OCI-LY7 (cell line): Measurements from ENCODE around the gene CHEK2. TPM values are rescaled to one million over a fixed set of nuclear protein-coding genes. Genes with fewer than 3 reads are reported as not detected.
"Not testable (repeated sequence)": the region's sequence is repeated elsewhere in the genome, so short reads cannot be mapped to it uniquely, and the experiment has no call there.

Source experiments
- BruUV-seq: library from RNA; stranded (reverse); fragments of 400-500 nt; replicated peaks from 2 replicates; lab custom pipeline; 2021; lab: Mats Ljungman, UMichigan
- CTCF ChIA-PET: fragments of 300-600 bp; sonication (Branson Sonifier 250); formaldehyde crosslinking; loops from one replicate; lab custom pipeline; 2022; ENCODE audit warnings: antibody characterized with exemption; ENCODE audit not compliant: unreplicated experiment; lab: Charles Lee
- POLR2A ChIA-PET: fragments of 300-600 bp; sonication (Branson Sonifier 250); formaldehyde crosslinking; loops from one replicate; lab custom pipeline; 2022; ENCODE audit warnings: antibody characterized with exemption; lab: Charles Lee
- DNase-seq: peaks from one replicate; pipeline ENCODE4 v3.0.0-alpha.2; 2015; ENCODE audit warnings: low spot score
- H2AFZ ChIP-seq: fragments of 200-600 bp; sonication (generic), shearing (Covaris generic); 2 replicates; pipeline ENCODE4 v1.6.1; 2014; ENCODE audit warnings: mild to moderate bottlenecking, antibody characterized with exemption, low read length, moderate library complexity
- H3K27ac ChIP-seq: fragments of 200-600 bp; sonication (generic); 2 replicates; pipeline ENCODE4 v1.5.1; 2014; ENCODE audit warnings: mixed run types, low read depth, mild to moderate bottlenecking, moderate library complexity, low read length, inconsistent platforms; ENCODE audit not compliant: poor library complexity, severe bottlenecking
- H3K36me3 ChIP-seq: fragments of 200-600 bp; sonication (generic); 2 replicates; pipeline ENCODE4 v1.6.1; 2014; ENCODE audit warnings: mild to moderate bottlenecking, antibody characterized with exemption, low read length, moderate library complexity, mixed read lengths; ENCODE audit not compliant: insufficient read depth
- H3K4me1 ChIP-seq: fragments of 200-600 bp; sonication (generic); 2 replicates; pipeline ENCODE4 v1.5.1; 2014; ENCODE audit warnings: mild to moderate bottlenecking, low read length; ENCODE audit not compliant: insufficient read depth, poor library complexity, severe bottlenecking
- H3K4me2 ChIP-seq: fragments of 200-600 bp; sonication (generic); 2 replicates; pipeline ENCODE4 v1.6.1; 2014; ENCODE audit warnings: mild to moderate bottlenecking, low read length
- H3K4me3 ChIP-seq: fragments of 200-600 bp; sonication (generic); 2 replicates; pipeline ENCODE4 v1.5.1; 2014; ENCODE audit warnings: mild to moderate bottlenecking, low read depth, low read length; ENCODE audit not compliant: poor library complexity, severe bottlenecking
- H3K79me2 ChIP-seq: fragments of 200-600 bp; sonication (generic); 2 replicates; pipeline ENCODE4 v1.6.1; 2016; ENCODE audit warnings: low read depth, mild to moderate bottlenecking, low read length, moderate library complexity, mixed read lengths; ENCODE audit not compliant: insufficient read depth
- H3K9me2 ChIP-seq: fragments of 200-600 bp; sonication (generic); 2 replicates; pipeline ENCODE4 v1.6.1; 2016; ENCODE audit warnings: mild to moderate bottlenecking, low read length, mixed read lengths; ENCODE audit not compliant: insufficient read depth
- H3K9me3 ChIP-seq: fragments of 200-600 bp; sonication (generic); 2 replicates; pipeline ENCODE4 v1.6.1; 2014; ENCODE audit warnings: mild to moderate bottlenecking, mixed run types, low read length, mixed read lengths
- H4K20me1 ChIP-seq: fragments of 200-600 bp; sonication (generic); 2 replicates; pipeline ENCODE4 v1.6.1; 2014; ENCODE audit warnings: mild to moderate bottlenecking, antibody characterized with exemption, low read length, moderate library complexity, mixed read lengths; ENCODE audit not compliant: insufficient read depth
- CTCF ChIP-seq: fragments of 200-600 bp; sonication (generic); conservative IDR thresholded peaks from 2 replicates; pipeline ENCODE4 v1.5.1; 2014; ENCODE audit warnings: mild to moderate bottlenecking, antibody characterized with exemption, low read length, moderate library complexity, mixed read lengths
- EZH2phosphoT487 ChIP-seq: fragments of 200-600 bp; sonication (generic); IDR thresholded peaks from 2 replicates; pipeline ENCODE4 v1.6.1; 2018; ENCODE audit warnings: low read depth, borderline replicate concordance, mild to moderate bottlenecking, mixed run types, antibody characterized with exemption, low read length, moderate library complexity, mixed read lengths
- intact Hi-C: fragments of 100-400 bp; cut with micrococcal nuclease; formaldehyde crosslinking; loops from one replicate; pipeline ENCODE4 v1.10.0; 2022; ENCODE audit not compliant: unreplicated experiment
- total RNA-seq, 2 experiments: library from RNA; depleted of rRNA in 1 of 2; stranded (reverse); fragments of >200 nt in 1 of 2; shearing (Covaris generic) in 1 of 2; gene quantifications; 2 replicates each; pipeline ENCODE4 v1.2.3, GENCODE V29; 2014 to 2022

The CHEK2 gene
- total RNA-seq, 2 experiments from 2014 or later = 49.3 to 77.4 TPM

GRCh38 chr22:28741200-28741784, 328 bp downstream of the CHEK2 start:
- peaks cover 46% of the 10 kb centered on the region for H3K36me3 ChIP-seq
- no peak for DNase-seq
- no peaks in the 10 kb centered on the region for H3K9me2 ChIP-seq
- H3K79me2 ChIP-seq = peaks cover 59% of the 10 kb centered on the region
- ChIA-PET CTCF (no interaction called here), POLR2A (interaction anchor here (0.7 to 1.1 kb wide), 3 partner anchors 19 to 50 kb away, joined by 3 to 9 read pairs (median 6); no protein-coding TSS in a partner anchor)
- H3K27ac ChIP-seq = peak overlapping the region; percentile 83
- no peaks in the 10 kb centered on the region; the same call in 1 of the 2 replicates for H4K20me1 ChIP-seq
- H3K4me3 ChIP-seq = peak overlapping the region; percentile 78
- peaks cover 21% of the 10 kb centered on the region for H3K4me1 ChIP-seq
- intact Hi-C loops = loop anchor here (2.0 to 10.0 kb wide), 2 partner anchors 82 to 524 kb away; partner anchors contain the start of genes EWSR1 and RHBDD3
- no peak; the same call in 1 of the 2 replicates for TF ChIP-seq CTCF
- no peak for TF ChIP-seq EZH2phosphoT487
- H3K4me2 ChIP-seq = peak overlapping the region; percentile 83
- TSS peak; percentile 87 for BruUV-seq
- H3K9me3 ChIP-seq = no peaks in the 10 kb centered on the region
- H2AFZ ChIP-seq = peak overlapping the region; percentile 71; the same call in 1 of the 2 replicates

GRCh38 chr22:28738876-28739275, 2.7 kb downstream of the CHEK2 start:
- H3K9me2 ChIP-seq, H4K20me1 ChIP-seq, H3K4me2 ChIP-seq, BruUV-seq, intact Hi-C loops, POLR2A ChIA-PET, H3K9me3 ChIP-seq, H3K4me3 ChIP-seq, H3K27ac ChIP-seq, DNase-seq, H2AFZ ChIP-seq, CTCF ChIA-PET: not testable (repeated sequence)
- Histone ChIP-seq H3K36me3 (peaks cover 37% of the 10 kb centered on the region), H3K4me1 (peaks cover 21% of the 10 kb centered on the region), H3K79me2 (peaks cover 76% of the 10 kb centered on the region)

- no peak overlapping the region for H3K4me3 ChIP-seq
- DNase-seq = no peak
- no peaks in the 10 kb centered on the region for H3K9me3 ChIP-seq
- peaks cover 12% of the 10 kb centered on the region for H3K4me1 ChIP-seq
- no peak overlapping the region for H2AFZ ChIP-seq
- intact Hi-C loops = no loop called here
- H4K20me1 ChIP-seq = peaks cover 4% of the 10 kb centered on the region
- no peaks in the 10 kb centered on the region for H3K9me2 ChIP-seq
- peaks cover 45% of the 10 kb centered on the region for H3K36me3 ChIP-seq
- ChIA-PET POLR2A (no interaction called here), CTCF (no interaction called here)
- TF ChIP-seq CTCF (no peak), EZH2phosphoT487 (no peak)
- H3K27ac ChIP-seq = no peak overlapping the region
- BruUV-seq = no TSS peak
- H3K79me2 ChIP-seq = peaks cover 68% of the 10 kb centered on the region
- no peak overlapping the region for H3K4me2 ChIP-seq
Measured at GRCh38 chr22:28737701-28738100, 3.9 kb downstream of the CHEK2 start.
